ENCODE data around the gene OLFM1. TPM values are rescaled to one million over a fixed set of nuclear protein-coding genes. Genes with fewer than 3 reads are reported as not detected.

The OLFM1 gene
- total and polyA plus RNA-seq, 2 of the 4 experiments (the other 2 are of a cell fraction), result 0.36 to 0.38 TPM

DNA sequence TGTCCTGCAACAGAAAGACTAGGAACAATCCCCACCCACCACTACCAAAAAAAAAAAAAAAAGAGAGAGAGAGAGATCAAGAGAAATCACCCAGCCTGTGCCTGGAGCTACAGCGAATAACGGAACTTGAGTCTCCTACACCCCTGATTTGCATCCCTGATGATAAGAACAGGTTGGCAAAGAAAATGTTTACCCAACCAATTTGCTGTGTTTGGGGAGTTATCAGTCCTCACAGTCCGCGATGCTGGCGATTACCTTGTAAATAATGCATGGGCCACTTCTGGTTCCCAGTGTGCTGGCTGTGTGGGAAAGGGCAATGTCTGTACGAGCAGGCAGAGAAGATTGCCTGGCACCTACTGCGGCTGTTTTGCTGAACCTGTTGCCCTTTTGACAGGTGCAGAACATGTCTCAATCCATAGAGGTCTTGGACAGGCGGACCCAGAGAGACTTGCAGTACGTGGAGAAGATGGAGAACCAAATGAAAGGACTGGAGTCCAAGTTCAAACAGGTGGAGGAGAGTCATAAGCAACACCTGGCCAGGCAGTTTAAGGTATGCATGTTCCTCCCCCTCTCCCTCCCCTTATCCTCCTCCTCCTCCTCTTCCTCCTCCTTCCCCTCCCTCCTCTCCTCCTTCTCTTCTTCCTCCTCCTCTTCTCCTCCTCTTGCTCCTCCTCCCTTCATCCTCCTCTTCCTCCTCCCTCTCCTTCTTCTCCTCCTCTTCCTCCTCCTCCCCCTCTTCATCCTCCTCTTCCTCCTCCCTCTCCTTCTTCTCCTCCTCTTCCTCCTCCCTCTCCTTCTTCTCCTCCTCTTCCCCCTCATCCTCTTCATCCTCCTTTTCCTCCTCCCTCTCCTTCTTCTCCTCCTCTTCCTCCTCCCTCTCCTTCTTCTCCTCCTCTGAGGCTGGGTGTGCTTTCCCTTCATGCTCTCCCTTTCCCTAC is 8.3 kb downstream of the OLFM1 start (continued):
- TF ChIP-seq, protein P1, sequence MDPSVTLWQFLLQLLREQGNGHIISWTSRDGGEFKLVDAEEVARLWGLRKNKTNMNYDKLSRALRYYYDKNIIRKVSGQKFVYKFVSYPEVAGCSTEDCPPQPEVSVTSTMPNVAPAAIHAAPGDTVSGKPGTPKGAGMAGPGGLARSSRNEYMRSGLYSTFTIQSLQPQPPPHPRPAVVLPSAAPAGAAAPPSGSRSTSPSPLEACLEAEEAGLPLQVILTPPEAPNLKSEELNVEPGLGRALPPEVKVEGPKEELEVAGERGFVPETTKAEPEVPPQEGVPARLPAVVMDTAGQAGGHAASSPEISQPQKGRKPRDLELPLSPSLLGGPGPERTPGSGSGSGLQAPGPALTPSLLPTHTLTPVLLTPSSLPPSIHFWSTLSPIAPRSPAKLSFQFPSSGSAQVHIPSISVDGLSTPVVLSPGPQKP (IDR thresholded peaks at IDR 0.05; ENCODE audit: borderline replicate concordance, low read depth, low read length), result no peak

DNA sequence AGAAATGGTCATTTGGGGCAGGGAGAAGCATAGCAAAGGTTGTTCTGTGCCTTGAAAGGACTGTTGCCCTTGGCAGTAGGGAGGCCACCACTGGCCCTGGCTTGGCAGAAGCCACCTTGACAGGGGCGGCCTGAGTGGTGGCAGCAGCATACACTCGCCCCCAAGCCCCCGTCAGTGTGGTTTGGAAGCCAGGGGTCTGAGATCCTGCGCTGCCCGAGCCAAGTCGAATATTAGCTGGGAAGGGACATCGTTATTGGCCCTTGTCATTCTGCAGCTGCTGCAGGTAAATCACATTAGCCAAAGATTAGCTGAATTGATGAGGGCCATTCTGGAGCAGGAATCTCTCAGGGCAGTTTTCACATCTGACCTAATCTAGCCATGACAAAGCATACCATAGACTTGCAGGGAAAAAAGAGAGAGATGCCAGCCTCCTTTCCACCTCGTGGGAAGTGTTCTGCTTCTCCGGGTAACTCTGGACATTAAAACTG is 9.0 kb downstream of the OLFM1 start:
- 67% methylated on average over 4 of the region's 9 CpGs; no CpG with 5 or more reads in 1 of the 2 experiments for WGBS, 2 experiments (ENCODE audit: extremely low coverage in 2 of 2, insufficient read length in 1 of 2)
- no peaks in the 10 kb centered on the region; the same call in 1 of the 2 replicates for H3K27me3 ChIP-seq (ENCODE audit: control insufficient read depth, insufficient read depth, low read length)
- no peak overlapping the region for H3K14ac ChIP-seq (replicated peaks; ENCODE audit: low read depth, low read length)
- H3K79me1 ChIP-seq (ENCODE audit: low read depth in 1 of 2, low read length in 2 of 2), result no peaks in the 10 kb centered on the region
- ChIA-PET POLR2A (ENCODE audit: unreplicated experiment) (no interaction called here), CTCF (no interaction called here)
- H3K18ac ChIP-seq (ENCODE audit: low read depth, low read length), result no peak overlapping the region
- H4K91ac ChIP-seq (ENCODE audit: insufficient read depth, low read depth, low read length), result no peak overlapping the region
- no peak overlapping the region for H2AK5ac ChIP-seq (ENCODE audit: low read depth, low read length)
- no peak overlapping the region for H2BK20ac ChIP-seq (ENCODE audit: low read depth, low read length)
- no peak overlapping the region for H3K23ac ChIP-seq (ENCODE audit: low read depth, low read length)
- no peaks in the 10 kb centered on the region for H3K9me3 ChIP-seq (ENCODE audit: control insufficient read depth, insufficient read depth, low read length)
- no peak overlapping the region for H2BK15ac ChIP-seq (ENCODE audit: low read depth, low read length)
- H3K56ac ChIP-seq (ENCODE audit: extremely low read depth, insufficient read depth, low read length), result no peak overlapping the region
- H3K4me3 ChIP-seq (ENCODE audit: insufficient read depth, low read depth, low read length), result no peak overlapping the region
- H4K20me1 ChIP-seq (ENCODE audit: insufficient read depth, low read length), result 0 out of 2 replicates have a peak, but pooled peaks cover 5% of the 10 kb centered on the region
- intact Hi-C loops (cut with micrococcal nuclease) (no loop called here), dilution Hi-C loops (cut with HindIII; ENCODE audit: low sequenced_read_pairs, unreplicated experiment) (no loop called here), in situ Hi-C loops (cut with MboI; ENCODE audit: low sequenced_read_pairs) (no loop called here)
- no peak overlapping the region for H2AK9ac ChIP-seq (replicated peaks; ENCODE audit: low read depth, low read length, poor library complexity)
- no peak overlapping the region for H3K27ac ChIP-seq (ENCODE audit: insufficient read depth, low read length)
- 0 out of 2 replicates have a peak, but pooled peaks cover 1% of the 10 kb centered on the region for H3K9me1 ChIP-seq (ENCODE audit: insufficient read depth, low read length)
- no peak overlapping the region for H2BK120ac ChIP-seq (ENCODE audit: low read depth, low read length)
- BruUV-seq (replicated peaks), result no TSS peak
- DNase-seq (no peak), ATAC-seq (ENCODE audit: low read depth) (no peak)
- H2BK5ac ChIP-seq (ENCODE audit: low read depth, low read length, poor library complexity, severe bottlenecking), result no peak overlapping the region
- H4K5ac ChIP-seq (ENCODE audit: low read depth, low read length), result no peak overlapping the region
- no peak overlapping the region for H3K9ac ChIP-seq (ENCODE audit: low read depth, low read length)
- no peak overlapping the region for H4K8ac ChIP-seq (ENCODE audit: low read depth in 2 of 2, low read length in 2 of 2)
- no peak overlapping the region for H2AFZ ChIP-seq (replicated peaks; ENCODE audit: low read length, poor library complexity)
- TF ChIP-seq BHLHE40 (IDR thresholded peaks at IDR 0.05; ENCODE audit: low read depth, low read length), result no peak
- TF ChIP-seq CEBPB (IDR thresholded peaks at IDR 0.05; ENCODE audit: low read depth, low read length), result no peak
- no peak for TF ChIP-seq SMC3 (IDR thresholded peaks at IDR 0.05; ENCODE audit: low read depth, low read length)
- TF ChIP-seq FOS (IDR thresholded peaks at IDR 0.05; ENCODE audit: low read depth, low read length), result no peak
- TF ChIP-seq NFE2L2 (IDR thresholded peaks at IDR 0.05; ENCODE audit: low read depth, low read length), result no peak
- no peaks in the 10 kb centered on the region for H3K36me3 ChIP-seq (ENCODE audit: control insufficient read depth, insufficient read depth, low read length)
- H3K4me2 ChIP-seq (ENCODE audit: low read depth, low read length), result no peak overlapping the region
- H3K4ac ChIP-seq (ENCODE audit: low read depth, low read length), result no peak overlapping the region
- H3K4me1 ChIP-seq (ENCODE audit: control insufficient read depth, insufficient read depth, low read length), result no peaks in the 10 kb centered on the region

Data from IMR-90 (cell line).